ENCODE results near the gene SNPH.

DNA sequence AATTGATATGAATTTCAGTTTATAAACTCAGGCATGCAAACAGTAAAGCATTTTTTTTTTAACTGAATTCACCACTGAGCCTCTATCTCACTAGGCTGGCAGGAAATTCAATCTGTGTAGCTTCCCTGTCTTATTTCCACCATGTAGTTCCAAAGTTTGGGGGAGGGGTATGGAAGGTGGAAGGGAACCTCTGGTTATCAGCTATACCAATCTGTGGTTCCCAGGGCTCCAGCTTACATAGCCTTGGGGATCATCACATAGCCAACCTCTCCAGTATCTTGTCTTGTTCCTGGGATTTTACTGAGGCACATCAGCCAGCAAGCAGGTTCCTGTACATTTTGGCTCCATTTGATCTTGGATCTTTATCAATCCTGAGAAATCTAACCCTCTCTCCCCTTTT lies 24.6 kb upstream of the SNPH start:
- TF ChIP-seq POLR2AphosphoS5 (IDR thresholded peaks at IDR 0.05) (no peak), EP300 (IDR thresholded peaks at IDR 0.05) (no peak)
- TF ChIP-seq, protein P1, sequence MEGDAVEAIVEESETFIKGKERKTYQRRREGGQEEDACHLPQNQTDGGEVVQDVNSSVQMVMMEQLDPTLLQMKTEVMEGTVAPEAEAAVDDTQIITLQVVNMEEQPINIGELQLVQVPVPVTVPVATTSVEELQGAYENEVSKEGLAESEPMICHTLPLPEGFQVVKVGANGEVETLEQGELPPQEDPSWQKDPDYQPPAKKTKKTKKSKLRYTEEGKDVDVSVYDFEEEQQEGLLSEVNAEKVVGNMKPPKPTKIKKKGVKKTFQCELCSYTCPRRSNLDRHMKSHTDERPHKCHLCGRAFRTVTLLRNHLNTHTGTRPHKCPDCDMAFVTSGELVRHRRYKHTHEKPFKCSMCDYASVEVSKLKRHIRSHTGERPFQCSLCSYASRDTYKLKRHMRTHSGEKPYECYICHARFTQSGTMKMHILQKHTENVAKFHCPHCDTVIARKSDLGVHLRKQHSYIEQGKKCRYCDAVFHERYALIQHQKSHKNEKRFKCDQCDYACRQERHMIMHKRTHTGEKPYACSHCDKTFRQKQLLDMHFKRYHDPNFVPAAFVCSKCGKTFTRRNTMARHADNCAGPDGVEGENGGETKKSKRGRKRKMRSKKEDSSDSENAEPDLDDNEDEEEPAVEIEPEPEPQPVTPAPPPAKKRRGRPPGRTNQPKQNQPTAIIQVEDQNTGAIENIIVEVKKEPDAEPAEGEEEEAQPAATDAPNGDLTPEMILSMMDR (IDR thresholded peaks at IDR 0.05) = no peak
